Lower leg skin (tissue), 3 donors: ENCODE data around the gene LRRN3.

Experiments
- POLR2A ChIP-seq, 2 donors: fragments of 450-650 bp; IDR thresholded peaks; one replicate each; pipeline ENCODE4 v1.6.1; 2016 to 2017; ENCODE audit warnings: antibody characterized with exemption in 2 of 2, mild to moderate bottlenecking in 1 of 2, moderate library complexity in 1 of 2
- TF ChIP-seq, protein P1 (sequence below), 3 donors: fragments of 450-650 bp; IDR thresholded peaks; one replicate each; pipeline ENCODE4 v1.5.1; 2016; ENCODE audit warnings: antibody characterized with exemption in 3 of 3, mild to moderate bottlenecking in 3 of 3, moderate library complexity in 2 of 3

DNA sequence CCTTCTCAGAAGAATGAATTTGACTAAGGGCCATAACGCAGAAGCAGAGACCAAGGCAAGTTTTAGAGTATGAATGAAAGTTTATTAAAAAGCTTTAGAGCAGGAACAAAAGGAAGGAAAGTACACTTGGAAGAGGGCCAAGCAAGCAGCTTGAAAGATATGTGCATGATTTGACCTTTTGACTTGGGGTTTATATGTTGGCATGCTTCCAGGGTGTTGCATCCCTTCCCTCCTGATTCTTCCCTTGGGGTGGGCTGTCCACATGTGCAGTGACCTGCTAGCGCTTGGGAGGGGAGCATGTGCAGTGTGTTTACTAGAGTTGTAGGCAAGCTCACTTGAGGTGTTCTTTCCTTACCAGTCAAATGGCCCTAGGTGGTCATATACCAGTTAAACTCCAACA is 37.9 kb upstream of the LRRN3 start:
- no peak for TF ChIP-seq POLR2A (IDR thresholded peaks at IDR 0.05)
- TF ChIP-seq, protein P1, sequence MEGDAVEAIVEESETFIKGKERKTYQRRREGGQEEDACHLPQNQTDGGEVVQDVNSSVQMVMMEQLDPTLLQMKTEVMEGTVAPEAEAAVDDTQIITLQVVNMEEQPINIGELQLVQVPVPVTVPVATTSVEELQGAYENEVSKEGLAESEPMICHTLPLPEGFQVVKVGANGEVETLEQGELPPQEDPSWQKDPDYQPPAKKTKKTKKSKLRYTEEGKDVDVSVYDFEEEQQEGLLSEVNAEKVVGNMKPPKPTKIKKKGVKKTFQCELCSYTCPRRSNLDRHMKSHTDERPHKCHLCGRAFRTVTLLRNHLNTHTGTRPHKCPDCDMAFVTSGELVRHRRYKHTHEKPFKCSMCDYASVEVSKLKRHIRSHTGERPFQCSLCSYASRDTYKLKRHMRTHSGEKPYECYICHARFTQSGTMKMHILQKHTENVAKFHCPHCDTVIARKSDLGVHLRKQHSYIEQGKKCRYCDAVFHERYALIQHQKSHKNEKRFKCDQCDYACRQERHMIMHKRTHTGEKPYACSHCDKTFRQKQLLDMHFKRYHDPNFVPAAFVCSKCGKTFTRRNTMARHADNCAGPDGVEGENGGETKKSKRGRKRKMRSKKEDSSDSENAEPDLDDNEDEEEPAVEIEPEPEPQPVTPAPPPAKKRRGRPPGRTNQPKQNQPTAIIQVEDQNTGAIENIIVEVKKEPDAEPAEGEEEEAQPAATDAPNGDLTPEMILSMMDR (IDR thresholded peaks at IDR 0.05) = no peak
